ENCODE measurements around the gene EIF3J.
"Not testable (repeated sequence)": the region's sequence is repeated elsewhere in the genome, so short reads cannot be mapped to it uniquely, and the experiment has no call there.

The EIF3J gene, protein sequence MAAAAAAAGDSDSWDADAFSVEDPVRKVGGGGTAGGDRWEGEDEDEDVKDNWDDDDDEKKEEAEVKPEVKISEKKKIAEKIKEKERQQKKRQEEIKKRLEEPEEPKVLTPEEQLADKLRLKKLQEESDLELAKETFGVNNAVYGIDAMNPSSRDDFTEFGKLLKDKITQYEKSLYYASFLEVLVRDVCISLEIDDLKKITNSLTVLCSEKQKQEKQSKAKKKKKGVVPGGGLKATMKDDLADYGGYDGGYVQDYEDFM

DNA sequence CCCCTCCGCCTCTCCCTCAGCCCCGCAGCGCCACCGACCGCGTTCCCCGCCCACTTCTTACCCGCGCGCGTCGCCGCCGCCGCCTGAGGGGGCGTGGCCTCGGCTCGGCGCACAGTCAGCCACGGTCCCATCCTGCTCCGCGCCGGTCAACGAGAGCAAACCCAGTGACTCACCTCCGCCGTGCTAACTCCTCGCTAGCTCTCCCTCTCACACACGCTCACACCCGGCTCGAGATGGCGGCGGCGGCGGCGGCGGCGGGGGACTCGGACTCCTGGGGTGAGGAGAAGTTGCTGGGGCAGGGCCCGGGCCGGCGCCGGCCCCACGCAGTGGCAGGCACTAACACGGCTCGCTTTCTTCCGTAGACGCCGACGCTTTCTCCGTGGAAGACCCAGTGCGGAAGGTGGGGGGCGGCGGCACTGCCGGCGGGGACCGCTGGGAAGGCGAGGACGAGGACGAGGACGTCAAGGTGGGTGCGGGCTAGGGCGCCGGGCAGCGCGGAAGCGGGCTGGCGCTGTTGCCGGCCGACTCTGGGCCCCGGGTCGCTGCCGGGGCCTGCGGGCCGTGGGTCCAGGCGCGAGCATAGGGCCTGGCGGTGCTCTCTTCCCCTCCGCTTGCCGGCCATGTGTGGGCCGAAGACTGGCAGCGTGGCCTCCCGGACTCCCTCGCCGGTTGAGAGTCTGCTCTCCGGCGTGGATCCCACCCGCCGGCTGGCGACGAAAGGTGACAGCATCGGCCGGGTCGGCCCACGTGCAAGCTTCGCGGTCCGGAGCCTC lies at the start of gene EIF3J:
Gene EIF3J (plus strand): TSS at position 186 of the 773 bp plus-strand sequence. CDS start 48 bp downstream, at position 234.
- DNase-seq (ENCODE audit: low read depth), result peak; percentile 95

DNA sequence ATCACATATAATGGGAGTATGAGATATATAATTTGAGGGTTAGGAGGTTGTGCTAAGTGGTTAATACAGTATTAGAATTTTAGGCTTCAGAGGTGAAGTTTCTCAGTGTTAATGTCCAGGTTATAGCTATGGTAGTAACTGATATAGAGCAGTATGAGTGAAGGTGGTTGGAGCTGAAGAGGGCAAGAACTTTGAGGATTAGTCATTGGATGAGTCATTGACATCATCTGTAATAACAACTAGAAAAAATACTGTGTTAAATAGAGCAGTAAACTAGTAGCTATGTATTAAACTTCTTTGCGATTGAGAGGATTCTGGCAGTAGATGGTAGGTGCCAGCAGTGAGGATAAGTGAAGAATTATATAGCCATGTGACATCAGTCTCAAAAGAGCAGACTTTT lies 47.5 kb upstream of the EIF3J start:
- peak; percentile 55 for DNase-seq (ENCODE audit: low read depth)

DNA sequence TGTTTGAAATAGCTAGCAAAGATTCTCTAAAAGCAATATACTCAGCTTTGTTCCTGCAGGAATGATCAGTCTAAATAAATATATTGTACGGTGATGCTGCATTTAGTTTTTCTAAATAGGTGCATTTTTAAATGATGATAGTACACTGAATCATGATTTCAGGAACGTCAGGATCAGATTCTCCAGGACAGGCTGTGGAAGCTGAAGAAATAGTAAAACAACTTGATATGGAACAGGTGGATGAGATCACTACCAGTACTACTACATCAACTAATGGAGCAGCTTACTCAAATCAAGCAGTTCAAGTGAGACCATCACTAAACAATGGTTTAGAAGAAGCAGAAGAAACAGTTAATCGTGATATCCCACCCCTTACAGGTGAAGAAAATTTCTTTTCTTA lies 46.3 kb upstream of the EIF3J start:
- DNase-seq (ENCODE audit: low read depth), result no peak

DNA sequence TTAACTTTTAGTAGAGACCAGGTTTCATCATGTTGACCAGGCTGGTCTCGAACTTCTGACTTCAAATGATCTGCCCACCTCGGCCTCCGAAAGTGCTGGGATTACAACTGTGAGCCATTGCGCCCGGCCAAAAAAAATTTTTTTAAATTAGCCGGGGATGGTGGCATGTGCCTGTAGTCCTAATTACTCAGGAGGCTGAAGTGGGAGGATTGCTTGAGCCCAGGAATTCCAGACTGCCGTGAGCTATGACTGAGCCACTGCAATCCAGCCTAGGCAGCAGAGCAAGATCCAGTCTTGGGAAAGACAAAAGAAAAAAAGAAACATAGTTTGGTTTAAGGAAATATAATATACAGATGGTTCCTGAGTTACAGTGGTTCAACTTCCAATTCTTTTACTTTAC lies 44.9 kb upstream of the EIF3J start:
- no peak for DNase-seq (ENCODE audit: low read depth)

DNA sequence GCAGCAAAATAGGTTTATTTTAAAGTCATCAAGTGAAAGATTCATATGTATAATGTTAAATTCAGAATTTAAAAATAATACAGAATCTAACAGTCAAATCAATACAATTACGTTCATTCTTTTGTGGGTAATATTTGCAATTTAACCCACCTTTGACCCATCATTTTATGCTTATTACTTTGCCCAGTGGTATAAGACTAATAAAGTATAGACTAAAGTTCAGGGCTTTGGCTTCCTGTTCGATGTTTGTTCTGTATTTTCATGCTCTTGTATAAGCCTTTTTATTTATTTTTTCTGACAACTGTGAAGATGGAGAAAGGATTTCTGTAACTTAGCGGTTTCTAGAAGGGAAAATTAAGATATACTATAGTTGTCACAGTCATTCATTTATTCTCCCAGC lies 44.3 kb upstream of the EIF3J start:
- DNase-seq (ENCODE audit: low read depth), result no peak

DNA sequence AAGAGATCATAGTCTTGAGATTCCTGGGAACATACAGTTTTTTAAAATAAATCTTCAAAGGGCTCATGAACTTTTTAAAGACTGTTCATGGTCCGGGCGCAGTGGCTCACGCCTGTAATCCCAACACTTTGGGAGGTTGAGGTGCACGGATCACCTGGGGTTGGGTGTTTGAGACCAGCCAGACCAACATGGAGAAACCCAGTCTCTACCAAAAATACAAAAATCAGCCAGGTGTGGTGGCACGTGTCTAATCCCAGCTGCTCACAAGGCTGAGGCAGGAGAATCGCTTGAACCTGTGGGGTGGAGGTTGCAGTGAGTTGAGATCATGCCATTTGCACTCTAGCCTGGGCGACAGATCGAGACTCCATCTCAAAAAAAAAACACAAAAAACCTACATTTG lies 41.4 kb upstream of the EIF3J start:
- no peak for DNase-seq (ENCODE audit: low read depth)

DNA sequence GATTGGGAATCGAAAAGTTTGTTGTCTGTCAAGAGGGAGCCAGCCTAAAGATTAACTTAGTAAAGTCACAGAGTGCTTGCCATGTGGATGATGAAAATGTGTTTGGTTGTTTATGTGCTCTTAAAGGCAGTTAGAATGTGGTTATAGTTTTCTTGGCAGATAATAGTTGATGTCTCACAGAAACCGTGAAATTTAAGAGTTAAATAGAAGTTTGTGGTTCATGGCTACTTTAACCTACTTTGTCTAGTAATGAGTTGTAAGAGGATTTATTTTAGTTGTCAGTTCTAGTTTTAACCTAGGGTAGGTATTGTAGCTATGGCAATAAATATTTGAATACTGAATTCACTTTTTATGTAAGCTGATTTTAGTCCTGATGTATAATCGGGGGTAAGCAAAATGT lies 36.4 kb upstream of the EIF3J start:
- DNase-seq (ENCODE audit: low read depth), result no peak

DNA sequence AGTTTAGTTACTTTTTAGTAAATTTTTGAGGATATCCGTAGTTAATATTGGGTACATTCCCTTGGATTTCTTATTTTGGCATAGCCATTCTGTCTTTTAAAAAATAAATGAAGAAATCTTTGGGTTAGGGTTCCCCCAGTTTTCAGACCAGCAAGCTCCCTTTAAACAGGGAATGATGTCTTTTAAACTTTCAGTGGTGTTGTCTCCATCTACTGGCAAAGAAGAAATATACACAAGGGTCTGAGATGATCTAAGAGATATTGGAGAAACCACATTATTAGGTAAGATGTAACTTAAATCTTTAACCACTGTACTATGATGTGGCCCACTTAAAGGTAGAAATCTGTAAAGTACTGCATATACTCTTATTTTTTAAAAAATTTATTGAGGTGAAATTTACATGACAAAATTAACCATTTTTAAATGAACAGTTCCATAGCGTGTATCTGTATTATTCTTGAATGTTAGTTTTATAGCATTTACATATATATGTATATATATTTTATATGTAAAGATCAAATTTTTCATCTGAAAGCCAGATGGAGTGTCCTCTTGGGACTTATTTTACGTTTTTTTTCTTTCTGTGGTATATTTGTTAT lies 35.1 kb upstream of the EIF3J start:
- peak; percentile 36 for DNase-seq (ENCODE audit: low read depth)

DNA sequence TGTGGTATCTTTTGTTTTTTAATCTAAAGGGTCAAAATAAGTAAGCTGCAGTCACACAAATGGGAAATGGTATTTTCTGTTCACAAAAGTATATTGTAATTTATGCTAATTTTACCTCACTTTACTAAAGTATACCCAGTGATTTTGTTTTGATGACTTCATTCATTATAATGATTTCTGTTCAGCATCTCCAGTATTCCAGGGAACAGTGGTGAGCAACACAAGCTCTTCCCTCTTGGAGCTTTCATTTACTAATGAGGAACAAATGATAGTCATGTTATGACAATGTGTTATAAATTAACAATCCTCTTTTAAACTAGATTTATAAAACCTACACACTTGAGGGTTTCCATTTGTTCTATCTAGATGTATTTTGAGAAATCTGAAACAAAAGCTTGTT lies 20.5 kb upstream of the EIF3J start:
- no peak for DNase-seq (ENCODE audit: low read depth)

DNA sequence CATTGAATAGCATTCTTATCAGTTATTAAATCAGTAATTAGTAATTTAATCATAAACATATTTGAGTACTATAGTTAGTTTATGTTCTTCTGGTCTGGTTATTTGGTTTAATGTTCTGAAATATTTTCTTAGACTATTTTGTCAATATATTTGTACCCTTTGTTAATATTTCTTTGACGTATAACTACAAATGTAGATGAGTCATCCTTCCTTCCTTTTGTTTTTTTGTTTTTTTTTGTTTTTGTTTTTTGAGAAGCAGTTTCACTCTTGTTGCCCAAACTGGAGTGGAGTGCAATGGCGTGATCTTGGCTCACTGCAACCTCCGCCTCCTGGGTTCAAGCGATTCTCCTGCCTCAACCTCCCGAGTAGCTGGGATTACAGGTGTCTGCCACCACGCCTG lies 17.4 kb upstream of the EIF3J start:
- no peak for DNase-seq (ENCODE audit: low read depth)

DNA sequence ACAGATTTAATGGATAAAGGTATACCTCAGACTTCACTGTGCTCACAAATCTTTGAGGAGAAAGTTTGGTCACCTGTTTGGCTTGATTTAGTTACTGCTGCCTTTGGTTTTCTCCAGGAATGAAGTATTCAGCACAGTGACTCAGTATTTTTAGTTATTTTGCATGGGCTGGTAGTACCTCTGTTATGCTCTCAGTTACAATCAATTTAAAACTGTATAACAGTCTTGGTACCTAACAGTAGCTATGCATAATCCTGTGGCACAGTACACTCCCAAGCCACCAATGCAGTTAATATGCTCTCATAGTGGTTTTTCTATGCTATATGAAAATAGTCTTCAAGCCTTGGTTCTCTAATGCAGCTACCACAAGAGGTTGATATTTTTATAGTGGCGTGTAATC lies 11.9 kb upstream of the EIF3J start:
- no peak for DNase-seq (ENCODE audit: low read depth)

DNA sequence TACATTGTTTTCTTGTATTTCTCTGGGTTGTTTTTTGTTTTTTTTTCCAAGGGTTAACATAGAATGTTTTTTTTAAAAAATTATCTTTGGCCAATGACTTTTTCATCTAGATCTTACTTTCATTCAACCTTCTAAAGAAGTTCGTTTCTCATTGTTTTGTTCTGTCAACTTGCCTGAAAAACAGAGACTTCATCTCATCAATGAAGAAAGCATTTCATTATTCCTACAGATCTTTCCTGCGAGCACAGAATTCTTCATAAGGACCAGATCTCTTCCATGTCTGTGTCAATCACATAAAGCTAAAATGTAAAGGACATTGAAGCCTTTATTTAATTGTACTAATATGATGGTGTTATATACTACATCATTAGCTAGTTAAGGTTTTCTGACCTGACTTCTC lies 9.7 kb upstream of the EIF3J start:
- no peak for DNase-seq (ENCODE audit: low read depth)

DNA sequence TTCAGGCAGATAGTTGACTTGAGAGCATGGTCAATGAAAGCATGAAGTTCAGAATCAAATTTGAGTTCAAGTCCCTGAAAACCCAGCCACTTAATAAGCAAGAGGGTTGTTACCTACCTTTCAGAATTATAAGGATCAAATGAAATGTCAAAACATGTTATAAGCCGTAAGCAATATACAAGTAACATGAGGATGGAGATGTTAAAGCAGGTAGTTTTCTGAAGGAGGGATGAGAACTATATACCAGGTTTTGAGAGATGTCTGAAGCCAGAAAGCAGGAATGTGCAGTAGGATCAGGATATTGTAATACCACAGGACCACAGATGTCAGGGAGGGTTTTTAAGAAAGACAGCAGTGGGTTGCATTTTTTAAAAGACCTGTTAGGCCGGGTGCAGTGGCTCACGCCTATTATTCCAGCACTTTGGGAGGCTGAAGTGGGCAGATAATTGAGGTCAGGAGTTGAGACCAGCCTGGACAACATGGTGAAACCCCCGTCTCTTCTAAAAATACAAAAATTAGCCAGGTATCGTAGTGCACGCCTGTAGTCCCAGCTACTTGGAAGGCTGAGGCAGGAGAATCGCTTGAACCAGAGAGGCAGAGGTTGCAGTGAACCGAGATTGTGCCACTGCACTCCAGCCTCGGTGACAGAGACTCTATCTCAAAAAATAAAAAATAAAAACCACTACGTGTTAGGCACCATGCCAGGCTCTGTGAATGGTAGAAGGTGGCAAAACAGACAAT lies 6.9 kb upstream of the EIF3J start:
- DNase-seq (ENCODE audit: low read depth), result no peak

DNA sequence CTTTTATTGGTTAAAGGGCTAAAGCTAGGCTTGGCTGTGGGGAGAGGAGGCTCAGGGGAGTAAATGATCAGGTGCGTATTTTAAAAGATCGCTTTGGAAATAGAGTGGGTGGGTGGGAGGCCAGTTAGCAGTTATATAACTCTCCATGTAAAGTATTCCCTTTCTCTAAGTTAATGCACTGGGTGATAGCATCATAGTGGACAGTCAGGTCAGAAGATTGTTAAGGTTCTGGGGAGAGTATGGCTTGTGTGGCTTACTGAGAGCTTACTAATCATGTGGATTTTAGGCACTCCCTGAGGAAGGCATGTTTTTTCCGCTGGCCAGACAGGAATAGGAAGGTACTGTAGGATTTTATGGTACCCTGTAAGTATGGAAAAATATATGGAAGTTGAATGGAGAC lies 6.3 kb upstream of the EIF3J start:
- DNase-seq (ENCODE audit: low read depth), result no peak

DNA sequence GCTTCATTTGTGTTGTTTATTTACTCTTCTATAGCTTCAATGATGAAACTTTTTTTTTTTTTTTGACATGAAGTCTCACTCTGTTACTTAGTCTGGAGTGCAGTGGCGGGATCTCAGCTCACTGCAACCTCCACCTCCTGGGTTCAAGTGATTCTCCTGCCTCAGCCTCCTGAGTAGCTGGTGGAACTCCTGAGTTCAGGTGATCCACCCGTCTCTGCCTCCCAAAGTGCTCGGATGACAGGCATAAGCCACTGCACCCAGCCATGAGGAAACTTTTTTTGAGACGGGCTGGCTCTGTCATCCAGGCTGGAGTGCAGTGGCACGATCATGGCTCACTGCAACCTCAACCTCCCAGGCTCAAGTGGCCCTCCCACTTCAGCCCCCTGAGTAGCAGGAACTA lies 4.7 kb upstream of the EIF3J start:
- DNase-seq (ENCODE audit: low read depth), result not testable (repeated sequence)

DNA sequence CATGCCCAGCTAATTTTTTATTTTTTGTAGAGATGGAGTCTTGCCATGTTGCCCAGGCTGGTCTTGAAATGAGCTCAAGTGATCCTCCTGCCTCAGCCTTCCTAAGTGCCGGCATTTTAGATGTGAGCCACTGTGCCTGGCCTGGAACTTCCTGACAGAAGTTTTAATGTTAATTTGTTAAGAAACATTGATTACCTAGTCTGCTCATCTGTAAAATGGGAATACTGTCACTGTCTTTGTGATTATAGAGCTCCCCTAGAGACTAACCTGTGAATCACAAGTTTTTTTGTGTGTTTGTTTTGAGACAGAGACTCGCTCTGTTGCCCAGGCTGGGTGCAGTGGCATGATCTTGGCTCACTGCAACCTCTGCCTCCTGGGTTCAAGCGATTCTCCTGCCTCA lies 4.3 kb upstream of the EIF3J start:
- no peak for DNase-seq (ENCODE audit: low read depth)

DNA sequence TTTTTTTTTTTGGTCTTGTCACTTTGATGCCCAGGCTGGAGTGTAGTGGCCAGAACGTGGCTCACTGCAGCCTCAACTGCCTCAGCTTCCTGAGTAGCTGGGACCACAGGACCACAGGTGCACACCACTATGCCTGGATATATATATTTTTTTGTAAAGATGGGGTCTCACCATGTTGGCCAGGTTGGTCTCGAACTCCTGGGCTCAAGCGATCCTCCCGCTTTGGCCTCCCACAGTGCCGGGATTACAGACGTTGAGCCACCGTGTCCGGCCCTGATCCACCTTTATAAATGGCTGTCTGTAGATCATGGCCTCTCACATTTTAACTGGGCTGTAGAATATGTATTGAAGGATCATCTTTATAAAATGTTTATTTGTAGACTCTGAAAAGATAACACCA lies 1.9 kb upstream of the EIF3J start:
- DNase-seq (ENCODE audit: low read depth), result no peak

DNA sequence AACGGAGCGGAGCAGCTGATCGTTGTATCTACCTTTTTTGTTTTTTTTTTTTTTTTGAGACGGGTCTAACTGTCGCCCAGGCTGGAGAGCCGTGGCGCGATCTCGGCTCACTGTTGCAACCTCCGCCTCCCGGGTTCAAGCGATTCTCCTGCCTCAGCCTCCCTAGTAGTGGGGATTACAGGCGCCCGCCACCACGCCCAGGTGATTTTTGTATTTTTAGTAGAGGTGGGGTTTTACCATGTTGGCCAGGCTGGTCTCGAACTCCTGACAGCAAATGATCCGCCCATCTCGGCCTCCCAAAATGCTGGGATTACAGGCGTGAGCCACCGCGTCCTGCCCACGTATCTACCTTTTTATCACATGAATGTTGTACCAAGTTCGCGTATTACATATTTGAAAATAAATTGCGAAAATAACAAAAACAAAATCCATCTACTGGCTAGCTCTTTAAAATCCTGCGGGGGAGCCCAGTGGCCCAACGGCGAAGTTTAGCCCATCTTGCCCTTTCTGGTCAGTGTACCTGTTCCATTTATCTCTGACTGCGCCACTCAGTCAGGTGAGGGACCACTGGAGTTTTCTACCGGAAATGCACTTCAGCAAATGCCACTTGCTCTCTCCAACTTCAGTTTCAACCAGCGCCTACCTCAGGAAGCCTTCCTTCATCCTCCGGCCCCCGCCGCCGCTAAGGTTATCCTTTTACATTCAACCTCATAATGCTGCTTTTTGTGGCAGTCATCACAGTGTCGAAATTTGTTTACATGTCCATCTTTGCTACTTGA lies 1.2 kb upstream of the EIF3J start:
- no peak for DNase-seq (ENCODE audit: low read depth)

DNA sequence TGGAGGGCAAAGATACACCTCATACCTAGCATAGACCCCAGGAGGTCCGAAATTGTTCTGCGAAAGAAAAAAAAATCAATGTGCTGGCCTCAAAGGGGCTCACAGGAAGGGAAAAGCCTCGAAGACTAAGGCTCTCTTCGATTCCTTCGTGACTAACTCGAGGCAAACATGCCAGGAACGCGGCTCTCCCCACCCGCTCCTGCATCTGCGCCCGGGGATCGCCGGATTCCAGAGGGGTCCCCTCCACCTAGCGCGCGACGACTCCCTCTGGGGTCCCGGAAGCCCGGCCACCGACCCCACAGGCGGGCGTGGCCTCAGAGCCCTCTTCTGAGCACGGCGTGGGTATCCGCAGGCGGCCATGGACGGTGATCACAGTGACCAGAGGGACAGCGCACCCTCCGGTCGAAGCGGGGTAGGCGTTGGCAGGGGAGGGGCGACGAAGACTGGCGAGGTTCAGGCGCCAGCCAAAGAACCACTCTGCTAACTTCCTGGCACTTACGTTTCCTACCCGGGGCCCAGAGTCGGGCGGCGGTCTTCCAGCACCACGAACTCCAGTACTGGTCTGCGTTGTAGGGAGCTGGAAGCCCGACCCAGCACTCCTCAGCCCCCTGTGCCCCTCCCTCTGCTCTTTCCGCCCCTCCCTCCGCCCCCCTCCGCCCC lies 515 bp upstream of the EIF3J start:
- DNase-seq (ENCODE audit: low read depth), result peak; percentile 9

DNA sequence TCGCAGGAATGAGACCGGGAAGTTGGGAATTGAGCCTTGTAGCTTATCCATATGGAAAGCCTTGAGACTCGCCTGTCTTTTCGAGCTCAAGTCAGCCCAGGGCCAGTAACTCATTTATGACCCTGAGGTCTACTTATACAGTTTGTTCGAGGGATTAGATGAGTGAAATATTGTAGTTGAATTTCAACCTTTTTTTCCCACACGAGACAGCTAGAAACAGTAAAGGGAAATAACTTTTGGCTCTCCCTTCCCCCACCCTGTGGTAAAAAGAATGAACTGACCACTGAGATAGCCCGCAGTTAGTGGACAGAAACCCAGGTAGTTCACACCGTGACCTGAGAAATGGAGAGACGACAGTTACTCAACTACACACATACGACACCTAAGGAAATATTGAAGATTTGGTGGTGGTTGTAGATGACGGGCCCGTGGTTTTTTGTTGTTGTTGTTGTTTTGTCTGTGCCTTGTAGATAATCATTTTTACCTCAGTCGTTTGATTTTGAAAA lies 841 bp downstream of the EIF3J start:
- DNase-seq (ENCODE audit: low read depth), result no peak

DNA sequence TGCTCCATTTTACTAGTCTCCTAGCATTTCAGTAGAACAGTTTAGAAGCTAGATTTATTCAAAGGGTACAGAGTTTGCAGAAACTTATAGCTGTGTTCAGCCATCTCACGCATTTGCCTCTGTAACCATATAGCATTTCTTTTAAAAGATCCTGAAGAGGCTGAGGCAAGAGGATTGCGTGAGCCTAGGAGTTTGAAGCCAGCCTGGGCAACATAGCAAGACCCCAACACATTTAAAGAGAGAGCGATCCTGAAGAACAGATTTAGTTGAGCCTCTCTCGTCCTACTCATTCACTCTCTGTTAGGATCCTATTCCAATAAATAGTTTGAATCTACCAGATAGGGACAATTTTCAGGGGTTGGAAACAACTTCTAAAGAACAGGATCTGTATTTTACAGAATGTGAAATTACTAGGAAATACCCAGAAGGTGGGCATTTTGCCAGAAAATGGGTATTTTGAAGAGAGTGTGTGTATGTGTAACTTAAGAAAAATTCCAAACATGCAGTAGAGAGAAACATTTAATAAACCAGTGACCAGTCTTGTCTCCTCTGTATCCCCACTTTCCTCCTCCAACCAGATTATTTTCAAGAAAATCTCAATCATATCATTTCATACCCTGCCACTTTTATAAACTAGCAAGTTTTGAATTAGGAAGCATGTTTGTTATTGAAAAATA lies 4.5 kb downstream of the EIF3J start:
- peak; percentile 62 for DNase-seq (ENCODE audit: low read depth)
